HepG2 (cell line): Measurements from ENCODE around the gene RNASE4.

Experiments used
- CBFB ChIP-seq: sonication (generic); formaldehyde crosslinking; IDR thresholded peaks from 2 replicates; pipeline ENCODE4 v1.4.0; 2020; ENCODE audit warnings: missing genetic modification reagents
- JUNB ChIP-seq: sonication (generic); formaldehyde crosslinking; IDR thresholded peaks from 2 replicates; pipeline ENCODE4 v1.8.0; 2022; ENCODE audit warnings: missing genetic modification reagents, mild to moderate bottlenecking, borderline replicate concordance
- NR2C2 ChIP-seq: sonication (generic); formaldehyde crosslinking; IDR thresholded peaks from 2 replicates; pipeline ENCODE4 v1.4.0; 2020; ENCODE audit warnings: missing genetic modification reagents, mild to moderate bottlenecking, moderate library complexity, borderline replicate concordance
- POLR2AphosphoS5 ChIP-seq: IDR thresholded peaks from 2 replicates; pipeline ENCODE4 v1.6.1; 2012; ENCODE audit warnings: low read depth, low read length
- SMC3 ChIP-seq: IDR thresholded peaks from 2 replicates; pipeline ENCODE4 v1.6.1; 2011; ENCODE audit warnings: low read length, improper control_type of control experiment
- TBL1XR1 ChIP-seq: fragments of 150-350 bp; IDR thresholded peaks from 2 replicates; pipeline ENCODE4 v1.6.1; 2014; ENCODE audit warnings: borderline replicate concordance, low read length; ENCODE audit not compliant: partially characterized antibody
- TEAD2 ChIP-seq: sonication (generic); formaldehyde crosslinking; IDR thresholded peaks from 2 replicates; pipeline ENCODE4 v1.9.0; 2021; ENCODE audit warnings: missing genetic modification reagents
- ZNF484 ChIP-seq: sonication (generic); formaldehyde crosslinking; IDR thresholded peaks from 2 replicates; pipeline ENCODE4 v1.5.1; 2020; ENCODE audit warnings: mild to moderate bottlenecking, low read depth, missing genetic modification reagents, borderline replicate concordance
- TF ChIP-seq, protein P1 (sequence below): sonication (generic); formaldehyde crosslinking; IDR thresholded peaks from 2 replicates; pipeline ENCODE4 v1.5.0; 2020; ENCODE audit warnings: mild to moderate bottlenecking, missing genetic modification reagents, moderate library complexity
- TF ChIP-seq, protein P2 (sequence below): sonication (generic); formaldehyde crosslinking; conservative IDR thresholded peaks from 2 replicates; pipeline ENCODE4 v1.4.0; 2020; ENCODE audit warnings: missing genetic modification reagents
- TF ChIP-seq, protein P3 (sequence below), 2 experiments: sonication (generic) in 1 of 2; formaldehyde crosslinking in 1 of 2; IDR thresholded peaks; 2 replicates each; pipeline versions ENCODE4 v1.5.1 to v1.6.1; 2011 to 2020; ENCODE audit warnings: borderline replicate concordance in 1 of 2, low read depth in 1 of 2, low read length in 1 of 2, mild to moderate bottlenecking in 1 of 2, missing genetic modification reagents in 1 of 2, moderate library complexity in 1 of 2

DNA sequence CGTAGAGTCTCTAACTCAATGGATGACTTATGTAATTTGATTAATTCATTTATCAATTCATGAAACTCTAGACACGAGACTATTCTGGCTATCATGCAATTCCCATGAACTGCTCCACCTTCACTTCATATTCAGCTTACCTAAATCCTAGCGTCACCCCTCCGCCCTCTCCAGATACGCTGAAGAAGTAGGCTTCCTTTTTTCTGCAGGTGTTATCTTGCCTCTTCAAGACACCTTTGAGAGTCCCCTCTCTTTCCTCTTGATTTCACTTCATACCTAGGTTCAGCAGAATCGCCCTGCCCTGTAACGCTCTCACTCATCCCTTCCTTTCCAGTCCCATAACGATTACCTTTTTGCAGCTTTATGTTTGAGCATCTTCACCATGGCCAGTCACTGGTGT, 4.0 kb upstream of the RNASE4 start:
- TF ChIP-seq JUNB (no peak), POLR2AphosphoS5 (no peak), SMC3 (no peak), TBL1XR1 (no peak), TEAD2 (CRISPR knock-in tag) (no peak), ZNF484 (CRISPR knock-in tag) (no peak), NR2C2 (CRISPR knock-in tag) (no peak), CBFB (CRISPR knock-in tag) (no peak)
- TF ChIP-seq, protein P1, sequence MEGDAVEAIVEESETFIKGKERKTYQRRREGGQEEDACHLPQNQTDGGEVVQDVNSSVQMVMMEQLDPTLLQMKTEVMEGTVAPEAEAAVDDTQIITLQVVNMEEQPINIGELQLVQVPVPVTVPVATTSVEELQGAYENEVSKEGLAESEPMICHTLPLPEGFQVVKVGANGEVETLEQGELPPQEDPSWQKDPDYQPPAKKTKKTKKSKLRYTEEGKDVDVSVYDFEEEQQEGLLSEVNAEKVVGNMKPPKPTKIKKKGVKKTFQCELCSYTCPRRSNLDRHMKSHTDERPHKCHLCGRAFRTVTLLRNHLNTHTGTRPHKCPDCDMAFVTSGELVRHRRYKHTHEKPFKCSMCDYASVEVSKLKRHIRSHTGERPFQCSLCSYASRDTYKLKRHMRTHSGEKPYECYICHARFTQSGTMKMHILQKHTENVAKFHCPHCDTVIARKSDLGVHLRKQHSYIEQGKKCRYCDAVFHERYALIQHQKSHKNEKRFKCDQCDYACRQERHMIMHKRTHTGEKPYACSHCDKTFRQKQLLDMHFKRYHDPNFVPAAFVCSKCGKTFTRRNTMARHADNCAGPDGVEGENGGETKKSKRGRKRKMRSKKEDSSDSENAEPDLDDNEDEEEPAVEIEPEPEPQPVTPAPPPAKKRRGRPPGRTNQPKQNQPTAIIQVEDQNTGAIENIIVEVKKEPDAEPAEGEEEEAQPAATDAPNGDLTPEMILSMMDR = no peak
- TF ChIP-seq, protein P2, sequence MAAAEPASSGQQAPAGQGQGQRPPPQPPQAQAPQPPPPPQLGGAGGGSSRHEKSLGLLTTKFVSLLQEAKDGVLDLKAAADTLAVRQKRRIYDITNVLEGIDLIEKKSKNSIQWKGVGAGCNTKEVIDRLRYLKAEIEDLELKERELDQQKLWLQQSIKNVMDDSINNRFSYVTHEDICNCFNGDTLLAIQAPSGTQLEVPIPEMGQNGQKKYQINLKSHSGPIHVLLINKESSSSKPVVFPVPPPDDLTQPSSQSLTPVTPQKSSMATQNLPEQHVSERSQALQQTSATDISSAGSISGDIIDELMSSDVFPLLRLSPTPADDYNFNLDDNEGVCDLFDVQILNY (CRISPR knock-in tag) = no peak
- TF ChIP-seq, protein P3, sequence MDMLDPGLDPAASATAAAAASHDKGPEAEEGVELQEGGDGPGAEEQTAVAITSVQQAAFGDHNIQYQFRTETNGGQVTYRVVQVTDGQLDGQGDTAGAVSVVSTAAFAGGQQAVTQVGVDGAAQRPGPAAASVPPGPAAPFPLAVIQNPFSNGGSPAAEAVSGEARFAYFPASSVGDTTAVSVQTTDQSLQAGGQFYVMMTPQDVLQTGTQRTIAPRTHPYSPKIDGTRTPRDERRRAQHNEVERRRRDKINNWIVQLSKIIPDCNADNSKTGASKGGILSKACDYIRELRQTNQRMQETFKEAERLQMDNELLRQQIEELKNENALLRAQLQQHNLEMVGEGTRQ (IDR thresholded peaks at IDR 0.05; ENCODE audit: low read depth, low read length) = no peak
- TF ChIP-seq, protein P3 (CRISPR knock-in tag; IDR thresholded peaks at IDR 0.05; ENCODE audit: borderline replicate concordance) = no peak
